HG03457 (cell line): ENCODE results near the gene DHTKD1.

ENCODE experiments used
- ATAC-seq: cut with Tn5 transposase; IDR thresholded peaks from one replicate; pipeline ENCODE4 v1.9.1; 2021; ENCODE audit warnings: moderate number of reproducible peaks; ENCODE audit not compliant: unreplicated experiment

Gene DHTKD1

GRCh38 chr10:12068449-12069269 lies at the start of gene DHTKD1:
TSS of gene DHTKD1 (plus strand) at chr10:12068954. CDS start at chr10:12069034, 80 bp downstream.
- ATAC-seq, result peak; percentile 93

- ATAC-seq, result no peak
Measured at GRCh38 chr10:12019283-12019971, 49.3 kb upstream of the DHTKD1 start.

GRCh38 chr10:12020574-12020973 lies 48.2 kb upstream of the DHTKD1 start:
- no peak for ATAC-seq

GRCh38 chr10:12022580-12023257 lies 46.0 kb upstream of the DHTKD1 start:
- ATAC-seq, result no peak

- ATAC-seq, result no peak
Measured at GRCh38 chr10:12025591-12025990, 43.2 kb upstream of the DHTKD1 start.

- peak; percentile 83 for ATAC-seq
Measured at GRCh38 chr10:12027539-12027938, 41.2 kb upstream of the DHTKD1 start.

GRCh38 chr10:12031404-12031803 lies 37.4 kb upstream of the DHTKD1 start:
- ATAC-seq, result no peak

- no peak for ATAC-seq
Measured at GRCh38 chr10:12036073-12036655, 32.6 kb upstream of the DHTKD1 start.

GRCh38 chr10:12041766-12042408 lies 26.9 kb upstream of the DHTKD1 start:
- no peak for ATAC-seq

- peak; percentile 4 for ATAC-seq
Measured at GRCh38 chr10:12042409-12042796, 26.4 kb upstream of the DHTKD1 start.

- ATAC-seq, result peak; percentile 39
Measured at GRCh38 chr10:12042797-12043651, 25.7 kb upstream of the DHTKD1 start, which contains the start of gene UPF2. TSS of gene UPF2 (minus strand) at chr10:12042809. CDS start at chr10:12035423, 7,386 bp downstream.

- ATAC-seq, result no peak
Measured at GRCh38 chr10:12045596-12045995, 23.2 kb upstream of the DHTKD1 start.

- ATAC-seq, result no peak
Measured at GRCh38 chr10:12048547-12048946, 20.2 kb upstream of the DHTKD1 start.

GRCh38 chr10:12050528-12050927 lies 18.2 kb upstream of the DHTKD1 start:
- ATAC-seq, result no peak

GRCh38 chr10:12051241-12051640 lies 17.5 kb upstream of the DHTKD1 start:
- no peak for ATAC-seq

GRCh38 chr10:12055732-12056131 lies 13.0 kb upstream of the DHTKD1 start:
- no peak for ATAC-seq

- ATAC-seq, result no peak
Measured at GRCh38 chr10:12056748-12057147, 12.0 kb upstream of the DHTKD1 start.

GRCh38 chr10:12061124-12061523 lies 7.6 kb upstream of the DHTKD1 start:
- ATAC-seq, result no peak

GRCh38 chr10:12062754-12063482 lies 5.8 kb upstream of the DHTKD1 start:
- ATAC-seq, result no peak
